Bronchial epithelial cell (primary cell): ENCODE measurements around the gene RASA2. TPM values are rescaled to one million over a fixed set of nuclear protein-coding genes. Genes with fewer than 3 reads are reported as not detected.

Experiments used
- DNase-seq: peaks from one replicate; pipeline ENCODE4 v3.0.0-alpha.2; 2010; ENCODE audit warnings: low read depth
- FAIRE-seq: peaks from 2 replicates; lab custom pipeline; 2011; peaks lifted over from hg19 to GRCh38; lab: Jason Lieb, UNC
- H3K27me3 ChIP-seq: 2 replicates; pipeline ENCODE4 v1.5.1; 2011; ENCODE audit warnings: low read length; ENCODE audit not compliant: control insufficient read depth, insufficient read depth
- H3K36me3 ChIP-seq: 2 replicates; pipeline ENCODE4 v1.5.1; 2011; ENCODE audit warnings: low read length; ENCODE audit not compliant: control insufficient read depth, insufficient read depth
- H3K4me3 ChIP-seq: 2 replicates; pipeline ENCODE4 v1.5.1; 2011; ENCODE audit warnings: mild to moderate bottlenecking, low read depth, low read length, control low read depth
- total RNA-seq: library from RNA; depleted of rRNA; stranded (reverse); fragments of >200 nt; gene quantifications from 2 replicates; pipeline ENCODE4 v1.2.1, GENCODE V29; 2014
- TF ChIP-seq, protein P1 (sequence below): IDR thresholded peaks from 2 replicates; pipeline ENCODE4 v1.5.1; 2011; ENCODE audit warnings: mild to moderate bottlenecking, moderate library complexity, low read length, control low read depth, inconsistent platforms; ENCODE audit not compliant: insufficient read depth, severe bottlenecking

Gene RASA2
- total RNA-seq, 1 donor from 2014 or later, result 11.8 TPM

DNA sequence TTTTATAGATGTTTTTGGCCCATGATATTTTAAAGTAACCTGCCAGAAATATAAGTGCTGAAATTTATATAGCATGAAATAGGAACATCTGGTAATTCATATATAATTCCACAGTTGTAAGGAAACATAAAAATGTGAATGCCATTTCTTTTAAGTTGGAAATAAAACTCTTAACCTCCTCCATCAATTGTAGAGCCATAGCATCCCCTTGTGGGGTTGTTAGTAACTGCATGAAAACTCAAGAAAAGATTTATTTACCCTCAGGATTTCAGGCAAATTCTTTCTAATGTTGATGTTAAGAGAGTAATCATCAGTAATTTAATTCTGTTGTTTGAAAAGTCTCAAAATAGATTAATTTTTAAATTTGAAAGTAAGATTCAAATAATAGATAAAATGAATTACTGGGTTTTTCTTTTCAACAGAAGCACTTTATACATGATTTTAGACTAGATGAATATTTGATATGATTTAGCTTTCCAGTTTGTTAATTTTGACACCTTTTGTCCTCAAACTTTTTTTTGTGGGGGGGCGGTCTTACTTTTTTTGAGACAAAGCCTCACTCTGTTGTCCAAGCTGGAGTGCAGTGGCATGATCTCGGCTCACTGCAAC is 74.7 kb downstream of the RASA2 start:
- FAIRE-seq (no peak), DNase-seq (peak; percentile 70)
- TF ChIP-seq, protein P1, sequence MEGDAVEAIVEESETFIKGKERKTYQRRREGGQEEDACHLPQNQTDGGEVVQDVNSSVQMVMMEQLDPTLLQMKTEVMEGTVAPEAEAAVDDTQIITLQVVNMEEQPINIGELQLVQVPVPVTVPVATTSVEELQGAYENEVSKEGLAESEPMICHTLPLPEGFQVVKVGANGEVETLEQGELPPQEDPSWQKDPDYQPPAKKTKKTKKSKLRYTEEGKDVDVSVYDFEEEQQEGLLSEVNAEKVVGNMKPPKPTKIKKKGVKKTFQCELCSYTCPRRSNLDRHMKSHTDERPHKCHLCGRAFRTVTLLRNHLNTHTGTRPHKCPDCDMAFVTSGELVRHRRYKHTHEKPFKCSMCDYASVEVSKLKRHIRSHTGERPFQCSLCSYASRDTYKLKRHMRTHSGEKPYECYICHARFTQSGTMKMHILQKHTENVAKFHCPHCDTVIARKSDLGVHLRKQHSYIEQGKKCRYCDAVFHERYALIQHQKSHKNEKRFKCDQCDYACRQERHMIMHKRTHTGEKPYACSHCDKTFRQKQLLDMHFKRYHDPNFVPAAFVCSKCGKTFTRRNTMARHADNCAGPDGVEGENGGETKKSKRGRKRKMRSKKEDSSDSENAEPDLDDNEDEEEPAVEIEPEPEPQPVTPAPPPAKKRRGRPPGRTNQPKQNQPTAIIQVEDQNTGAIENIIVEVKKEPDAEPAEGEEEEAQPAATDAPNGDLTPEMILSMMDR, result peak; percentile 61
- Histone ChIP-seq H3K4me3 (no peak overlapping the region), H3K36me3 (peaks cover 2% of the 10 kb centered on the region), H3K27me3 (no peaks in the 10 kb centered on the region)

DNA sequence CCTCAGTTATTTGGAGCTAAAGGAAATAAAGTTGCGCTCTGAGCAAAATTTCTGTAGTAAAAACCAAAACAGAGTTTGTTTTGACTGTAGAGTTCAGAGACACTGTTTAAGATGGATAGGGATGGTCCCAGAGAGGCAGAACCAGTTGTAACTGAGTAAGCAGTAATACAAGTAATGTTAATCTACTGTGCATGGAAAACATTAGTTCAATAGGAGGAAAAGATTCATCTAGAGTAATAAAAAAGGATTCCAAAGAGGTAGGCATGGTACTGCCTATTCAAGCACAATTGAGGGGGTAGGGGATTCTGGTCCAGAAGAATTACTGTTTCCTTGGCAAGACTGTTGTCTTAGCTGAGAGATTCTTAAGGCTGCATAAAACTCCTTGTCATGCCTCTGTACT is 77.4 kb downstream of the RASA2 start:
- DNase-seq, result no peak
- H3K4me3 ChIP-seq, result no peak overlapping the region
- no peak for FAIRE-seq

DNA sequence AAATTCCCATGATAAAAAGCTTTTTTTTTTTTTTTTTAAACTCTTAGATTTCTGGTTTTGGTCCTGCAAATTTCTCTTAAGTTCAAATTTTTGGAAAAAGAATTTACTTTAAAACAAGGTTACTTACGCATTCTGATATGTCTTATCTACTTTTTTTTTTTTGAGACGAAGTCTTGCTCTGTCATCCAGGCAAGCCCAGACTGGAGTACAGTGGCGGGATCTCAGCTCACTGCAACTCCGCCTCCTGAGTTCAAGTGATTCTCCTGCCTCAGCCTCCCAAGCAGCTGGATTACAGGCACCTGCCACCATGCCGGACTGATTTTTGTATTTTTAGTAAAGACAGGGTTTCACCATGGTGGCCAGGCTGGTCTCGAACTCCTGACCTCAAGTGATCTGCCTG is 83.2 kb downstream of the RASA2 start:
- Histone ChIP-seq H3K36me3 (no peaks in the 10 kb centered on the region), H3K27me3 (no peaks in the 10 kb centered on the region), H3K4me3 (no peak overlapping the region)
- FAIRE-seq, result no peak
- TF ChIP-seq, protein P1, result no peak
- peak; percentile 50 for DNase-seq

More for the DNA sequence above, 77.4 kb downstream of the RASA2 start:
- H3K27me3 ChIP-seq, result no peaks in the 10 kb centered on the region
- H3K36me3 ChIP-seq, result no peaks in the 10 kb centered on the region
- TF ChIP-seq, protein P1, result no peak

DNA sequence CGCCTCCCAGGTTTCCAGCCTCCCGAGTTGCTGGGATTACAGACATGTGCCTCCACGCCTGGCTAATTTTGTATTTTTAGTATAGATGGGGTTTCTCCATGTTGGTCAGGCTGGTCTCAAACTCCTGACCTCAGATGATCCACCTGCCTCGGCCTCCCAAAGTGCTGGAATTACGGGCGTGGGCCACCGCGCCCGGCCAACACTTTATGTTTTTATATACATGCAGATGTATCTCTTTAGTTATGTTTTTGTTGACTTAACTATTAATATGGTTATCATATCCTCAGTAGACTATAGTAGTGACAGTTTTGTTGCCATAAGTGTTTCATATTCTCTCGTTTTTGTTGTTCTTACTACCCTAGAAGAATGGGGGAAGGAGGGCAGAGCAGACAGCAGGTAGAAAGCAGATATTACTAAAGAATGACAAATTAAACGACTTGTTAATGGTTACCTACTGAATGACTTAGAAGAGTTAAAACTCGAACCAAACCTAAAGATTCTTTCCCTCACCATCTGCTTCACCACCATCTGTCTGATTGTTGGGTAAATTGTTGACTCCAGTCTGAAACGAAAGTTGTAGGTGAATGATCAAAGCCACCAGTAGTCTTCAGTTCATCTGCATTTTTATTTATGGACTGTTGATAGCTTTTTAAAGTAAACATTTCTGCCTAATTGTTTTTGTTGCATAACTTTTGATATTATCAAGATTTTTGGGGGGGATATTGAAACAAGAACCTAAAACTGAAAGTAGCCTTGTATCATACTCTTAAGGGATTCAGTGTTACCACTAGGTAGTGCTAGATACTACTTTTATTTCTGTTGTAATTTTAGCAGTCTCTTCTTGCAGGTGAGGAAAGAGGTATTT is 89.3 kb downstream of the RASA2 start:
- H3K4me3 ChIP-seq, result no peak overlapping the region
- H3K36me3 ChIP-seq, result no peaks in the 10 kb centered on the region
- H3K27me3 ChIP-seq, result no peaks in the 10 kb centered on the region
- peak; percentile 28 for DNase-seq
- no peak for FAIRE-seq
- TF ChIP-seq, protein P1, result peak; percentile 30

DNA sequence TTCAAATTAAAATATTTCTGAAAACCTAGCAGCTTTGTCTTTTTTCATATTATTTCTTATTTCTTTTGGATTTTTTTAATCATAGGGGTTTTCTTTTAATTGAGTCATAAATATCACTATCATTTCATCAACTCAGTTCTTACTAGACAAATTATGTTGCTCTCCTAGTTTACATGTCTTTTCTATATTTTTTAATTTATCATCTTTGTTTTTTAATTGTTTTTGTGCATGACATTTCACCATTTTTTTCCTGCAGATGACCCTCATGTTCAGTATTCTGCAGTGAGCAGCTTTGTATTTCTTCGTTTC is 89.9 kb downstream of the RASA2 start:
- Histone ChIP-seq H3K27me3 (no peaks in the 10 kb centered on the region), H3K4me3 (no peak overlapping the region), H3K36me3 (no peaks in the 10 kb centered on the region)
- TF ChIP-seq, protein P1, result no peak
- no peak for FAIRE-seq
- no peak for DNase-seq
